OCI-LY7 (cell line): ENCODE results near the gene SLC2A6. TPM values are rescaled to one million over a fixed set of nuclear protein-coding genes. Genes with fewer than 3 reads are reported as not detected.

Experiments
- BruUV-seq: library from RNA; stranded (reverse); fragments of 400-500 nt; replicated peaks from 2 replicates; lab custom pipeline; 2021; lab: Mats Ljungman, UMichigan
- CTCF ChIA-PET: fragments of 300-600 bp; sonication (Branson Sonifier 250); formaldehyde crosslinking; loops from one replicate; lab custom pipeline; 2022; ENCODE audit warnings: antibody characterized with exemption; ENCODE audit not compliant: unreplicated experiment; lab: Charles Lee
- POLR2A ChIA-PET: fragments of 300-600 bp; sonication (Branson Sonifier 250); formaldehyde crosslinking; loops from one replicate; lab custom pipeline; 2022; ENCODE audit warnings: antibody characterized with exemption; lab: Charles Lee
- DNase-seq: peaks from one replicate; pipeline ENCODE4 v3.0.0-alpha.2; 2015; ENCODE audit warnings: low spot score
- H2AFZ ChIP-seq: fragments of 200-600 bp; sonication (generic), shearing (Covaris generic); 2 replicates; pipeline ENCODE4 v1.6.1; 2014; ENCODE audit warnings: mild to moderate bottlenecking, antibody characterized with exemption, low read length, moderate library complexity
- H3K27ac ChIP-seq: fragments of 200-600 bp; sonication (generic); 2 replicates; pipeline ENCODE4 v1.5.1; 2014; ENCODE audit warnings: mixed run types, low read depth, mild to moderate bottlenecking, moderate library complexity, low read length, inconsistent platforms; ENCODE audit not compliant: poor library complexity, severe bottlenecking
- H3K36me3 ChIP-seq: fragments of 200-600 bp; sonication (generic); 2 replicates; pipeline ENCODE4 v1.6.1; 2014; ENCODE audit warnings: mild to moderate bottlenecking, antibody characterized with exemption, low read length, moderate library complexity, mixed read lengths; ENCODE audit not compliant: insufficient read depth
- H3K4me1 ChIP-seq: fragments of 200-600 bp; sonication (generic); 2 replicates; pipeline ENCODE4 v1.5.1; 2014; ENCODE audit warnings: mild to moderate bottlenecking, low read length; ENCODE audit not compliant: insufficient read depth, poor library complexity, severe bottlenecking
- H3K4me2 ChIP-seq: fragments of 200-600 bp; sonication (generic); 2 replicates; pipeline ENCODE4 v1.6.1; 2014; ENCODE audit warnings: mild to moderate bottlenecking, low read length
- H3K4me3 ChIP-seq: fragments of 200-600 bp; sonication (generic); 2 replicates; pipeline ENCODE4 v1.5.1; 2014; ENCODE audit warnings: mild to moderate bottlenecking, low read depth, low read length; ENCODE audit not compliant: poor library complexity, severe bottlenecking
- H3K79me2 ChIP-seq: fragments of 200-600 bp; sonication (generic); 2 replicates; pipeline ENCODE4 v1.6.1; 2016; ENCODE audit warnings: low read depth, mild to moderate bottlenecking, low read length, moderate library complexity, mixed read lengths; ENCODE audit not compliant: insufficient read depth
- H3K9me2 ChIP-seq: fragments of 200-600 bp; sonication (generic); 2 replicates; pipeline ENCODE4 v1.6.1; 2016; ENCODE audit warnings: mild to moderate bottlenecking, low read length, mixed read lengths; ENCODE audit not compliant: insufficient read depth
- H3K9me3 ChIP-seq: fragments of 200-600 bp; sonication (generic); 2 replicates; pipeline ENCODE4 v1.6.1; 2014; ENCODE audit warnings: mild to moderate bottlenecking, mixed run types, low read length, mixed read lengths
- H4K20me1 ChIP-seq: fragments of 200-600 bp; sonication (generic); 2 replicates; pipeline ENCODE4 v1.6.1; 2014; ENCODE audit warnings: mild to moderate bottlenecking, antibody characterized with exemption, low read length, moderate library complexity, mixed read lengths; ENCODE audit not compliant: insufficient read depth
- EZH2phosphoT487 ChIP-seq: fragments of 200-600 bp; sonication (generic); IDR thresholded peaks from 2 replicates; pipeline ENCODE4 v1.6.1; 2018; ENCODE audit warnings: low read depth, borderline replicate concordance, mild to moderate bottlenecking, mixed run types, antibody characterized with exemption, low read length, moderate library complexity, mixed read lengths
- intact Hi-C: fragments of 100-400 bp; cut with micrococcal nuclease; formaldehyde crosslinking; loops from one replicate; pipeline ENCODE4 v1.10.0; 2022; ENCODE audit not compliant: unreplicated experiment
- total RNA-seq, 2 experiments: library from RNA; depleted of rRNA in 1 of 2; stranded (reverse); fragments of >200 nt in 1 of 2; shearing (Covaris generic) in 1 of 2; gene quantifications; 2 replicates each; pipeline ENCODE4 v1.2.3, GENCODE V29; 2014 to 2022
- TF ChIP-seq, protein P1 (sequence below): fragments of 200-600 bp; sonication (generic); conservative IDR thresholded peaks from 2 replicates; pipeline ENCODE4 v1.5.1; 2014; ENCODE audit warnings: mild to moderate bottlenecking, antibody characterized with exemption, low read length, moderate library complexity, mixed read lengths

SLC2A6 gene
- total RNA-seq, 2 experiments from 2014 or later: 51.0 to 52.9 TPM

DNA sequence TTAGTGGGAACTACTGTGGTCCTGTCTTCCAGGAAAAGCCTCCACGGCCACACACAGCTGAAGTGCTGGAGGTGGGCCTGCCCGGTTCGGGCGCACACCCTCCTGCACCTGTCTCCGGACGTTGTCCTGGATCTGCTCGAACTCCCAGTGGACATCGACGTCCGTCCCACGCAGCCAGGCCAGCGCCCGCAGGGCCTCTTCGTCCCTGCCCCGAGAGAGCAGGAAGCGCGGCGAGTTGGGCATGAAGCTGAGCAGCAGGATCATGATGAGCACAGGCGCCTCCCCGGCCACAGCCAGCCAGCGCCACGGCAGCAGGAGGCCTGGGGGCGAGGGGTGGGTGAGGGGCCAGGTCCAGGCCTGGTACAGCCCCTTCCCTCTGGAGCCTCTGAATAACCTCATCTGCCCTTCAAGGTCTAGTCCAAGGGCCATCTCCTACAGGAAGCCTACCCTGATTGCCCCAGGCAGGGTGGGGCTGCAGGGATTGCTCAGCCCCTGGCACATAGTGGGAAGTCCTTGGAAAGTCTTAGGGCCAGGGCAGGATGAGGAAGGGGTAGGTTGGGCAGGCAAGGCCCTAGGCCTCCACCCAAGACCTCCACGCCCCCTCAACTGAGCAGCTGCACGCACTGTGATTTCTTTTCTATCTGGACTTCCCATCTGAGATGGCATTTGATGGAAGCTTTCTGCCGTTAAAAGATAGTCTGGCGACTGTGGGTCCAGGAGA lies 3.4 kb downstream of the SLC2A6 start:
- intact Hi-C loops: loop anchor here (5.0 kb wide), 2 partner anchors 123 to 227 kb away; no protein-coding TSS in a partner anchor
- Histone ChIP-seq H3K79me2 (peaks cover 28% of the 10 kb centered on the region; the same call in 1 of the 2 replicates), H4K20me1 (no peaks in the 10 kb centered on the region; the same call in 1 of the 2 replicates), H3K4me3 (no peak overlapping the region), H3K27ac (no peak overlapping the region), H3K4me2 (no peak overlapping the region), H3K9me3 (no peaks in the 10 kb centered on the region), H3K4me1 (peaks cover 26% of the 10 kb centered on the region), H3K36me3 (peaks cover 66% of the 10 kb centered on the region), H2AFZ (no peak overlapping the region), H3K9me2 (no peaks in the 10 kb centered on the region)
- TSS peak; percentile 28 for BruUV-seq
- TF ChIP-seq EZH2phosphoT487: no peak
- TF ChIP-seq, protein P1, sequence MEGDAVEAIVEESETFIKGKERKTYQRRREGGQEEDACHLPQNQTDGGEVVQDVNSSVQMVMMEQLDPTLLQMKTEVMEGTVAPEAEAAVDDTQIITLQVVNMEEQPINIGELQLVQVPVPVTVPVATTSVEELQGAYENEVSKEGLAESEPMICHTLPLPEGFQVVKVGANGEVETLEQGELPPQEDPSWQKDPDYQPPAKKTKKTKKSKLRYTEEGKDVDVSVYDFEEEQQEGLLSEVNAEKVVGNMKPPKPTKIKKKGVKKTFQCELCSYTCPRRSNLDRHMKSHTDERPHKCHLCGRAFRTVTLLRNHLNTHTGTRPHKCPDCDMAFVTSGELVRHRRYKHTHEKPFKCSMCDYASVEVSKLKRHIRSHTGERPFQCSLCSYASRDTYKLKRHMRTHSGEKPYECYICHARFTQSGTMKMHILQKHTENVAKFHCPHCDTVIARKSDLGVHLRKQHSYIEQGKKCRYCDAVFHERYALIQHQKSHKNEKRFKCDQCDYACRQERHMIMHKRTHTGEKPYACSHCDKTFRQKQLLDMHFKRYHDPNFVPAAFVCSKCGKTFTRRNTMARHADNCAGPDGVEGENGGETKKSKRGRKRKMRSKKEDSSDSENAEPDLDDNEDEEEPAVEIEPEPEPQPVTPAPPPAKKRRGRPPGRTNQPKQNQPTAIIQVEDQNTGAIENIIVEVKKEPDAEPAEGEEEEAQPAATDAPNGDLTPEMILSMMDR: no peak
- no peak for DNase-seq
- ChIA-PET CTCF (no interaction called here), POLR2A (no interaction called here)

DNA sequence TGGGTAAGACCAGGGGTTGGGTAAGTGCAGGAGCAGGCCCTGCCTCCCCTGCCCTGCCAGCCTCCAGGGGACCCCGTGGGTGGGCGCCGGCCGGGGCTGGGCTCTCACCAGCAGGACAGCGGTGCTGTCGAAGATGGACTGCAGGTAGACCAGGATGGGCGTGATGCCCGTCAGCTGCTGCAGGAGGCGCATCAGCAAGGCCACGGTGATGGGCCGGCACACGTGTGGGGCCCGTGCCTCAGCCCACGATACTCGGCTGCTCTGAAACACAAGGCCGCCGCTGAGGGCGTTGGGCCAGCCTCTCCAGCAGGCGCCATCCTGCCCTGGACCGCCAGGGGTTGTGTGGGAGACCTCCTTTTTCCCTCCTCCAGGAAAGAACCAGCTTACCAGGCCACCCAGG lies 4.0 kb downstream of the SLC2A6 start:
- intact Hi-C loops: loop anchor here (5.0 kb wide), 2 partner anchors 123 to 227 kb away; no protein-coding TSS in a partner anchor
- TF ChIP-seq, protein P1: no peak
- no peak for TF ChIP-seq EZH2phosphoT487
- Histone ChIP-seq H3K27ac (no peak overlapping the region), H3K79me2 (peaks cover 28% of the 10 kb centered on the region; the same call in 1 of the 2 replicates), H3K4me2 (no peak overlapping the region), H3K4me3 (no peak overlapping the region), H4K20me1 (no peaks in the 10 kb centered on the region; the same call in 1 of the 2 replicates), H3K4me1 (peaks cover 21% of the 10 kb centered on the region), H3K36me3 (peaks cover 66% of the 10 kb centered on the region), H2AFZ (no peak overlapping the region), H3K9me3 (no peaks in the 10 kb centered on the region), H3K9me2 (no peaks in the 10 kb centered on the region)
- ChIA-PET POLR2A (interaction anchor here (1.0 kb wide), 1 partner anchor 12 kb away, joined by 3 read pairs; no protein-coding TSS in a partner anchor), CTCF (no interaction called here)
- DNase-seq: no peak
- no TSS peak for BruUV-seq

DNA sequence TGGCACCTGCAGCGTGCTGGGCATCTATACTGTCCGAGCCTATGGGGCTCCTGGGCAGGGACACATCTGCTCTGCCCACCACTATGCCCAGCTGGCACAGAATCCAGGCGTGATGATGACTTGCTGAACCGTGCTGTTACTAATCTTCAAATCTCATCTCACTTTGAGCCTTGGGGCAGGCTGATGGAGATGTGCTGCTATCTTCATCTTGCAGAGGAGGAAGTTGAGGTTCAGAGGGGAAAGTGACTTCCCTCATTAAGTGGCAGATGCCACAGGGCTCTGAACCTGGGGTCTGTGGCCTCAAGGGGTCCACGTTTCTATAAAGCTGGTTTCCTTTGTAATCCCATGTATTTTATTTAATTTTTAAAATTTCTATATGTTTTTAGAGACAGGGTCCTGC lies 4.7 kb downstream of the SLC2A6 start:
- Histone ChIP-seq H3K4me3 (no peak overlapping the region), H3K9me3 (no peaks in the 10 kb centered on the region), H3K36me3 (peaks cover 66% of the 10 kb centered on the region), H3K79me2 (peaks cover 28% of the 10 kb centered on the region; the same call in 1 of the 2 replicates), H3K4me1 (peaks cover 15% of the 10 kb centered on the region), H4K20me1 (no peaks in the 10 kb centered on the region; the same call in 1 of the 2 replicates), H2AFZ (no peak overlapping the region), H3K4me2 (no peak overlapping the region), H3K9me2 (no peaks in the 10 kb centered on the region), H3K27ac (no peak overlapping the region)
- TF ChIP-seq EZH2phosphoT487: no peak
- TF ChIP-seq, protein P1: no peak
- BruUV-seq: no TSS peak
- POLR2A ChIA-PET: interaction anchor here (1.0 kb wide), 1 partner anchor 12 kb away, joined by 3 read pairs; no protein-coding TSS in a partner anchor
- no peak for DNase-seq
- CTCF ChIA-PET: no interaction called here
- intact Hi-C loops: no loop called here
